ENCODE results near the gene NLRP6. TPM values are rescaled to one million over a fixed set of nuclear protein-coding genes. Genes with fewer than 3 reads are reported as not detected.

NLRP6 gene
- total RNA-seq, 1 donor: not detected

DNA sequence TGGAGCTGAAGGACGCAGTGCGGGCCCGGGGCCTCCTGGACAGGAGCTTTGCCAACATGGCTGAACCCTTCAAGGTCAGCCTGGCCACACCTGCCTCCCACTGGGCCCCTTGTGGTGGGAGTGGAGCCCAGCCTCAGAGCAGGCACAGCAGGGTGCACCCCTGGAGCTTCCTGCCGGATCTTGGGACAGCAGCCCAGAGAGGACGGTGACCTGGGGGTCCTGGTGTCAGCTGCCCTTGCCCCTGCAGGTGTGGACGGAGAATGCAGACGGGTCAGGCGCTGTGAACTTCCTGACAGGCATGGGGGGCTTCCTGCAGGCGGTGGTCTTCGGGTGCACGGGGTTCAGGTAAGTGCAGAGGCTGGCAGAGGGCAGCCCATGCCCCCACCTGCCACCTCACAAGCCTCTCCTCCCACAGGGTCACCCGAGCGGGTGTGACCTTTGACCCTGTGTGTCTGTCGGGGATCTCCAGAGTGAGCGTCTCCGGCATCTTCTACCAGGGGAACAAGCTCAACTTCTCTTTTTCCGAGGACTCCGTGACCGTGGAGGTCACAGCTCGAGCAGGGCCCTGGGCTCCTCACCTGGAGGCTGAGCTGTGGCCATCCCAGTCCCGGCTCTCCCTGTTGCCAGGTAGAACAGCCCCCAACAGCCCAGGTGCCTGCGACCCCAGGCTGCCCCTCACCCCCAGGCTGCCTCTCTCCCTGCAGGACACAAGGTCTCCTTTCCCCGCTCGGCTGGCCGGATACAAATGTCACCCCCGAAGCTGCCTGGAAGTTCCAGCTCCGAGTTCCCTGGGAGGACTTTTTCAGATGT lies 15.8 kb downstream of the NLRP6 start:
- H3K4me3 ChIP-seq (ENCODE audit: insufficient read depth, low read length): no peak overlapping the region
- no peaks in the 10 kb centered on the region for H4K20me1 ChIP-seq (ENCODE audit: insufficient read depth, low read length)
- H3K4me2 ChIP-seq (ENCODE audit: insufficient read depth, low read length): no peak overlapping the region
- no peak overlapping the region for H3K27ac ChIP-seq (ENCODE audit: low read depth, low read length)
- no peaks in the 10 kb centered on the region for H3K79me2 ChIP-seq (ENCODE audit: insufficient read depth, low read length)
- no peaks in the 10 kb centered on the region for H3K4me1 ChIP-seq (ENCODE audit: insufficient read depth, low read length)
- DNase-seq (ENCODE audit: insufficient read length, low spot score, missing footprints): peak; percentile 86
- no peaks in the 10 kb centered on the region for H3K36me3 ChIP-seq (ENCODE audit: insufficient read depth, low read length)
- H2AFZ ChIP-seq (ENCODE audit: low read length): no peak overlapping the region
- TF ChIP-seq, protein P1, sequence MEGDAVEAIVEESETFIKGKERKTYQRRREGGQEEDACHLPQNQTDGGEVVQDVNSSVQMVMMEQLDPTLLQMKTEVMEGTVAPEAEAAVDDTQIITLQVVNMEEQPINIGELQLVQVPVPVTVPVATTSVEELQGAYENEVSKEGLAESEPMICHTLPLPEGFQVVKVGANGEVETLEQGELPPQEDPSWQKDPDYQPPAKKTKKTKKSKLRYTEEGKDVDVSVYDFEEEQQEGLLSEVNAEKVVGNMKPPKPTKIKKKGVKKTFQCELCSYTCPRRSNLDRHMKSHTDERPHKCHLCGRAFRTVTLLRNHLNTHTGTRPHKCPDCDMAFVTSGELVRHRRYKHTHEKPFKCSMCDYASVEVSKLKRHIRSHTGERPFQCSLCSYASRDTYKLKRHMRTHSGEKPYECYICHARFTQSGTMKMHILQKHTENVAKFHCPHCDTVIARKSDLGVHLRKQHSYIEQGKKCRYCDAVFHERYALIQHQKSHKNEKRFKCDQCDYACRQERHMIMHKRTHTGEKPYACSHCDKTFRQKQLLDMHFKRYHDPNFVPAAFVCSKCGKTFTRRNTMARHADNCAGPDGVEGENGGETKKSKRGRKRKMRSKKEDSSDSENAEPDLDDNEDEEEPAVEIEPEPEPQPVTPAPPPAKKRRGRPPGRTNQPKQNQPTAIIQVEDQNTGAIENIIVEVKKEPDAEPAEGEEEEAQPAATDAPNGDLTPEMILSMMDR (IDR thresholded peaks at IDR 0.05; ENCODE audit: extremely low read depth, low read depth, low read length): no peak
- H3K9me3 ChIP-seq (ENCODE audit: low read depth, low read length): no peaks in the 10 kb centered on the region
- peaks cover 15% of the 10 kb centered on the region for H3K27me3 ChIP-seq (ENCODE audit: insufficient read depth, low read length)

DNA sequence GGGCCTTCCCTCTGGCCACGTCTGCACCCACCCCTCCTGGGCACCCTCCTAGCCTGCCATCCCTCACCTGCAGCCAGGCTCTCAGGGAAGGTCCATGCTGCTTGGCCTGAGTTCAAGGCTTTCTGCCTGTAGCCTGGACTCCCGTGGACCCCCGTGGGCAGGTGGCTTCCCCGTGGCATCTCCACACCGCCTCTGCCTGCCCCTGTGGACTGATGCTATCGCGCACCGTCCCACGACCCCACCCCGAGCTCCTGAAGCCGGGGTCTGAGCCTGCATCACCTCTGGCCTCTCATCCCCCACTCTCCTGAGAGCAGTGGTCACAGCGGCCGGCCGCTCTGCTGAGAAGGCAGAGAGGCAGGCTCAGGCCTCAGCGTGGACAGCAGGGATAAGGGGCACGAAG lies 16.6 kb downstream of the NLRP6 start:
- Histone ChIP-seq H2AFZ (ENCODE audit: low read length) (no peak overlapping the region), H3K4me2 (ENCODE audit: insufficient read depth, low read length) (no peak overlapping the region), H3K79me2 (ENCODE audit: insufficient read depth, low read length) (no peaks in the 10 kb centered on the region), H3K4me3 (ENCODE audit: insufficient read depth, low read length) (no peak overlapping the region), H3K4me1 (ENCODE audit: insufficient read depth, low read length) (no peaks in the 10 kb centered on the region), H3K36me3 (ENCODE audit: insufficient read depth, low read length) (no peaks in the 10 kb centered on the region), H3K27me3 (ENCODE audit: insufficient read depth, low read length) (peaks cover 15% of the 10 kb centered on the region), H3K9me3 (ENCODE audit: low read depth, low read length) (no peaks in the 10 kb centered on the region), H3K27ac (ENCODE audit: low read depth, low read length) (no peak overlapping the region), H4K20me1 (ENCODE audit: insufficient read depth, low read length) (no peaks in the 10 kb centered on the region)
- TF ChIP-seq, protein P1 (IDR thresholded peaks at IDR 0.05; ENCODE audit: extremely low read depth, low read depth, low read length): no peak
- peak; percentile 76 for DNase-seq (ENCODE audit: insufficient read length, low spot score, missing footprints)

DNA sequence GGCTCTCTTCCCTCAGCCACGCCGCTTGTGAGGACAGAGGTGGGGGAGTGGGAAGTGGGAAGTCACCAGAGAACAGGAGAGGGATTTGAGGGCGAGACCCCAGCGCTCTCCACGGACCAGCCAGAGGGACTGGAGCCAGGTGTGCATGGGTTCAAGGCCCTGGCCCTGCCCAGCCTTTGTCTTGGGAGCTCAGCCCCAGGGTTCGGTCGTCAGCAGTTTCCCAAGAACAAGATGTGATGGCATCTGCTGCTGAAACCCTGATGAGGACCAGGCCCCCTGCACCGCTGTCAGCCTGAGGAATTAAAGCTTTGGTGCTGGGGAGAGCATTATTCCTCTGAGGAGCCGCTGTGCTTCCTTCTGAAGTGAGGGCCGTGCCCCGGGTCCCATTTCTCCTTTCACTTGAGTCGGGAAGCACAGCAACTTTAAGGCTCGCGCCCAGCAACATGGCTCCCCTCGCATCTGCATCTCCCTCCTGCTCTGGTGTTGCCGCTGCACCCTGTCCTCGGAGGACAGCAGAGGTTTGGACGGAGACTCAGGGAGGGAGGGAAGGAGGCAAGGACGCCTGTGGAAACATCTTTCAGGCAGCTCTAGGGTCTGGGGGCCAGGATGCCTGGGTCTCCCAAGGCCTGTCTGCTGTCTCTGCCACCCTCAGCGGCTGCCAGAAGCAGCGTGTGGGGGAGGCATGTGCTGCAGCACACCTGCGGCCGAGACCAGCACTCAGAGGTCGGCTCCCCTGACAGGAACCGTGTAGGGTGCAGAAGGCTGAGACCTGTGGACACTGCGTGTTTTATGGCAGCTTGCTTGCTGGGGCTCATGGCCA lies 17.4 kb downstream of the NLRP6 start:
- DNase-seq (ENCODE audit: insufficient read length, low spot score, missing footprints): peak; percentile 77
- no peaks in the 10 kb centered on the region for H3K9me3 ChIP-seq (ENCODE audit: low read depth, low read length)

More for the DNA sequence above, 17.4 kb downstream of the NLRP6 start:
- Histone ChIP-seq H3K27ac (ENCODE audit: low read depth, low read length) (no peak overlapping the region), H3K36me3 (ENCODE audit: insufficient read depth, low read length) (no peaks in the 10 kb centered on the region), H3K4me1 (ENCODE audit: insufficient read depth, low read length) (no peaks in the 10 kb centered on the region), H3K27me3 (ENCODE audit: insufficient read depth, low read length) (peaks cover 15% of the 10 kb centered on the region), H3K4me3 (ENCODE audit: insufficient read depth, low read length) (no peak overlapping the region), H3K4me2 (ENCODE audit: insufficient read depth, low read length) (no peak overlapping the region), H4K20me1 (ENCODE audit: insufficient read depth, low read length) (no peaks in the 10 kb centered on the region), H2AFZ (ENCODE audit: low read length) (no peak overlapping the region), H3K79me2 (ENCODE audit: insufficient read depth, low read length) (no peaks in the 10 kb centered on the region)
- TF ChIP-seq, protein P1 (IDR thresholded peaks at IDR 0.05; ENCODE audit: extremely low read depth, low read depth, low read length): no peak
